H9 (cell line): ENCODE data around the gene LRRC7. TPM values are rescaled to one million over a fixed set of nuclear protein-coding genes. Genes with fewer than 3 reads are reported as not detected.

Experiments used
- DNase-seq: peaks from one replicate; pipeline ENCODE4 v3.0.0-alpha.2; 2017
- H2AFZ ChIP-seq: one replicate; pipeline ENCODE4 v1.6.1; 2013; ENCODE audit warnings: mild to moderate bottlenecking, low read length, control low read depth, moderate library complexity
- H2AK5ac ChIP-seq: 2 replicates; pipeline ENCODE4 v1.6.1; 2013; ENCODE audit warnings: low read length, control low read depth, mixed read lengths; ENCODE audit not compliant: insufficient read length
- H2BK120ac ChIP-seq: one replicate; pipeline ENCODE4 v1.6.1; 2013; ENCODE audit warnings: low read depth, mild to moderate bottlenecking, low read length, control low read depth, inconsistent platforms; ENCODE audit not compliant: poor library complexity, severe bottlenecking
- H2BK12ac ChIP-seq: 2 replicates; pipeline ENCODE4 v1.6.1; 2013; ENCODE audit warnings: low read length, control low read depth, mixed read lengths, low read depth; ENCODE audit not compliant: insufficient read length
- H2BK15ac ChIP-seq: 2 replicates; pipeline ENCODE4 v1.6.1; 2013; ENCODE audit warnings: low read depth, low read length, control low read depth
- H2BK20ac ChIP-seq: one replicate; pipeline ENCODE4 v1.6.1; 2013; ENCODE audit warnings: low read depth, mild to moderate bottlenecking, low read length, control low read depth, inconsistent platforms; ENCODE audit not compliant: poor library complexity, severe bottlenecking
- H2BK5ac ChIP-seq: 2 replicates; pipeline ENCODE4 v1.6.1; 2013; ENCODE audit warnings: low read length, control low read depth, mixed read lengths; ENCODE audit not compliant: insufficient read length
- H3K14ac ChIP-seq: 2 replicates; pipeline ENCODE4 v1.6.1; 2013; ENCODE audit warnings: low read length, control low read depth; ENCODE audit not compliant: insufficient read depth
- H3K18ac ChIP-seq: 2 replicates; pipeline ENCODE4 v1.6.1; 2013; ENCODE audit warnings: low read depth, mild to moderate bottlenecking, mixed read lengths, low read length, control low read depth; ENCODE audit not compliant: insufficient read length
- H3K23ac ChIP-seq: 2 replicates; pipeline ENCODE4 v1.6.1; 2013; ENCODE audit warnings: low read length, control low read depth, mixed read lengths, low read depth; ENCODE audit not compliant: insufficient read length
- H3K23me2 ChIP-seq: 2 replicates; pipeline ENCODE4 v1.6.1; 2013; ENCODE audit warnings: low read depth, mild to moderate bottlenecking, mixed read lengths, low read length, control low read depth; ENCODE audit not compliant: insufficient read length, poor library complexity, severe bottlenecking
- H3K27ac ChIP-seq: 2 replicates; pipeline ENCODE4 v1.5.1; 2013; ENCODE audit warnings: low read length, control low read depth, mixed read lengths, low read depth; ENCODE audit not compliant: insufficient read length
- H3K27me3 ChIP-seq: 2 replicates; pipeline ENCODE4 v1.6.1; 2013; ENCODE audit warnings: low read length, control low read depth, inconsistent platforms; ENCODE audit not compliant: insufficient read depth
- H3K4ac ChIP-seq: 2 replicates; pipeline ENCODE4 v1.6.1; 2013; ENCODE audit warnings: low read depth, mild to moderate bottlenecking, control low read depth, inconsistent platforms, low read length, moderate library complexity
- H3K4me1 ChIP-seq: 2 replicates; pipeline ENCODE4 v1.6.1; 2013; ENCODE audit warnings: low read length, control low read depth, inconsistent platforms; ENCODE audit not compliant: insufficient read depth
- H3K4me2 ChIP-seq: 2 replicates; pipeline ENCODE4 v1.6.1; 2013; ENCODE audit warnings: low read length, control low read depth, mixed read lengths; ENCODE audit not compliant: insufficient read length, insufficient read depth
- H3K56ac ChIP-seq: 2 replicates; pipeline ENCODE4 v1.6.1; 2013; ENCODE audit warnings: low read depth, mild to moderate bottlenecking, mixed read lengths, low read length, control low read depth; ENCODE audit not compliant: insufficient read length
- H3K79me1 ChIP-seq: 2 replicates; pipeline ENCODE4 v1.6.1; 2013; ENCODE audit warnings: low read depth, mild to moderate bottlenecking, moderate library complexity, low read length, control low read depth, inconsistent platforms; ENCODE audit not compliant: insufficient read depth, poor library complexity, severe bottlenecking
- H3K79me2 ChIP-seq: 2 replicates; pipeline ENCODE4 v1.6.1; 2013; ENCODE audit warnings: low read length, control low read depth, inconsistent platforms; ENCODE audit not compliant: insufficient read depth
- H3K9ac ChIP-seq: 2 replicates; pipeline ENCODE4 v1.6.1; 2013; ENCODE audit warnings: low read length, control low read depth, mixed read lengths; ENCODE audit not compliant: insufficient read length; ENCODE audit errors: extremely low read depth
- H3K9me3 ChIP-seq: one replicate; pipeline ENCODE4 v1.6.1; 2013; ENCODE audit warnings: low read depth, low read length, inconsistent platforms; ENCODE audit not compliant: control insufficient read depth
- H3T11ph ChIP-seq: one replicate; pipeline ENCODE4 v1.6.1; 2013; ENCODE audit warnings: mild to moderate bottlenecking, low read length, control low read depth, inconsistent platforms
- H4K20me1 ChIP-seq: one replicate; pipeline ENCODE4 v1.6.1; 2013; ENCODE audit not compliant: control insufficient read depth, insufficient read length, insufficient read depth
- H4K5ac ChIP-seq: 2 replicates; pipeline ENCODE4 v1.6.1; 2013; ENCODE audit warnings: low read depth, mild to moderate bottlenecking, mixed read lengths, low read length, control low read depth; ENCODE audit not compliant: insufficient read length
- H4K8ac ChIP-seq: replicated peaks from 2 replicates; pipeline ENCODE4 v1.6.1; 2013; ENCODE audit warnings: low read length, control low read depth, mixed read lengths, low read depth; ENCODE audit not compliant: insufficient read length
- H4K91ac ChIP-seq: 2 replicates; pipeline ENCODE4 v1.6.1; 2013; ENCODE audit warnings: low read depth, mild to moderate bottlenecking, moderate library complexity, mixed read lengths, low read length, control low read depth; ENCODE audit not compliant: insufficient read length
- H3K27ac Mint-ChIP-seq, 3 experiments: 2 replicates in 2 of 3; 3 replicates in 1 of 3; pipeline ENCODE4 v1.8.0; 2020 to 2021; ENCODE audit warnings: mixed read lengths in 3 of 3, mild to moderate bottlenecking in 1 of 3, moderate library complexity in 1 of 3
- H3K27me3 Mint-ChIP-seq: 2 replicates; pipeline ENCODE4 v1.8.0; 2021; ENCODE audit warnings: low read depth, mild to moderate bottlenecking, moderate library complexity, mixed read lengths
- H3K36me3 Mint-ChIP-seq, 3 experiments: 2 replicates in 2 of 3; 3 replicates in 1 of 3; pipeline ENCODE4 v1.8.0; 2020 to 2021; ENCODE audit warnings: low read depth in 3 of 3, mixed read lengths in 3 of 3; ENCODE audit not compliant: insufficient read depth in 1 of 3
- H3K4me1 Mint-ChIP-seq, 2 experiments: 2 replicates each; pipeline ENCODE4 v1.8.0; 2020; ENCODE audit warnings: mixed read lengths in 2 of 2
- H3K4me3 Mint-ChIP-seq, 2 experiments: 2 replicates in 1 of 2; 3 replicates in 1 of 2; pipeline ENCODE4 v1.8.0; 2020 to 2021; ENCODE audit warnings: mild to moderate bottlenecking in 2 of 2, mixed read lengths in 2 of 2, moderate library complexity in 1 of 2
- H3K9me3 Mint-ChIP-seq, 2 experiments: 2 replicates in 1 of 2; 3 replicates in 1 of 2; pipeline ENCODE4 v1.8.0; 2020; ENCODE audit warnings: mild to moderate bottlenecking in 2 of 2, mixed read lengths in 2 of 2, moderate library complexity in 1 of 2
- WGBS: extraction: QIAGEN DNeasy Blood & Tissue Kit; methylation state at CpG from one replicate; pipeline ENCODE4 v1.1.7; 2013; ENCODE audit warnings: missing lambda C conversion rate, low lambda C conversion rate, mixed read lengths; ENCODE audit not compliant: insufficient read length; ENCODE audit errors: extremely low coverage; 5-methylcytosine and 5-hydroxymethylcytosine counted together
- total RNA-seq: library from RNA; stranded (reverse); gene quantifications from 2 replicates; pipeline ENCODE4 v1.2.1, GENCODE V29; 2021
- TF ChIP-seq, protein P1 (sequence below): fragments of 200-600 bp; sonication (generic); conservative IDR thresholded peaks from 3 replicates; pipeline ENCODE4 v1.8.0; 2021; ENCODE audit warnings: antibody characterized with exemption, mild to moderate bottlenecking

LRRC7 gene
- total RNA-seq, 1 experiment from 2014 or later: not detected

DNA sequence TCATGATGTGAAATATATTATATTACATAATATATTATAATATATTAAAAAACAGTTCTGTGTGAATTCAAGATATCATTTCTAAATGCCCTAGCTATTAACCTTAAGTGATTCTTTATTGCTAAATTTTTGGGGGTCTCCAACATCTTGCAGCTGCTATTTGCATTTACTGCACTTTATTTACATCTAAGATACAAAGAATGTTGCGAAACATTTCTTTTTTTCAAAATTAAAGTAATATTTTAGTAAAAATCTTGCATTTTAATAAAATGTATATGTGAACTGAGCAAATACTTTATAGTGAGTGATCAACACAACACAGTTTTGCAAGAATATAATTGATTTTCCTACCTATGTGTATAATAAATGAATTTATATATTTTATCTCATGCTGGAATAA lies 456.6 kb downstream of the LRRC7 start:
- DNase-seq: no peak
- Histone ChIP-seq H4K20me1 (no peaks in the 10 kb centered on the region), H3K23ac (no peak overlapping the region), H3K79me1 (no peaks in the 10 kb centered on the region), H2BK5ac (no peak overlapping the region), H3K4me2 (no peak overlapping the region), H2AK5ac (no peak overlapping the region), H3K79me2 (no peaks in the 10 kb centered on the region), H3K27ac (no peak overlapping the region), H2BK12ac (no peak overlapping the region), H3K4me1 (no peaks in the 10 kb centered on the region), H4K8ac (no peak overlapping the region), H3K9ac (no peak overlapping the region), H4K91ac (no peak overlapping the region), H3K27me3 (no peaks in the 10 kb centered on the region), H2BK120ac (no peak overlapping the region), H3K23me2 (no peaks in the 10 kb centered on the region), H3K56ac (no peak overlapping the region), H3K14ac (no peak overlapping the region), H4K5ac (no peak overlapping the region), H2BK15ac (no peak overlapping the region), H3K18ac (no peak overlapping the region), H3T11ph (no peak overlapping the region), H3K4ac (no peak overlapping the region), H2AFZ (no peak overlapping the region), H3K9me3 (no peaks in the 10 kb centered on the region), H2BK20ac (no peak overlapping the region)
- no peaks in the 10 kb centered on the region for H3K27me3 Mint-ChIP-seq
- TF ChIP-seq, protein P1, sequence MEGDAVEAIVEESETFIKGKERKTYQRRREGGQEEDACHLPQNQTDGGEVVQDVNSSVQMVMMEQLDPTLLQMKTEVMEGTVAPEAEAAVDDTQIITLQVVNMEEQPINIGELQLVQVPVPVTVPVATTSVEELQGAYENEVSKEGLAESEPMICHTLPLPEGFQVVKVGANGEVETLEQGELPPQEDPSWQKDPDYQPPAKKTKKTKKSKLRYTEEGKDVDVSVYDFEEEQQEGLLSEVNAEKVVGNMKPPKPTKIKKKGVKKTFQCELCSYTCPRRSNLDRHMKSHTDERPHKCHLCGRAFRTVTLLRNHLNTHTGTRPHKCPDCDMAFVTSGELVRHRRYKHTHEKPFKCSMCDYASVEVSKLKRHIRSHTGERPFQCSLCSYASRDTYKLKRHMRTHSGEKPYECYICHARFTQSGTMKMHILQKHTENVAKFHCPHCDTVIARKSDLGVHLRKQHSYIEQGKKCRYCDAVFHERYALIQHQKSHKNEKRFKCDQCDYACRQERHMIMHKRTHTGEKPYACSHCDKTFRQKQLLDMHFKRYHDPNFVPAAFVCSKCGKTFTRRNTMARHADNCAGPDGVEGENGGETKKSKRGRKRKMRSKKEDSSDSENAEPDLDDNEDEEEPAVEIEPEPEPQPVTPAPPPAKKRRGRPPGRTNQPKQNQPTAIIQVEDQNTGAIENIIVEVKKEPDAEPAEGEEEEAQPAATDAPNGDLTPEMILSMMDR: no peak
- H3K9me3 Mint-ChIP-seq: no peaks in the 10 kb centered on the region
- no peak overlapping the region for H3K27ac Mint-ChIP-seq
- WGBS: no CpG with 5 or more reads among the region's 1 CpG
- H3K4me3 Mint-ChIP-seq: no peak overlapping the region
- H3K4me1 Mint-ChIP-seq: peaks cover 6% of the 10 kb centered on the region in 2 experiments; a peak in 3 of 4 replicates
- no peaks in the 10 kb centered on the region for H3K36me3 Mint-ChIP-seq
